ENCODE data around the gene MAPKAPK3.
A peak's percentile ranks its signal among the peaks of the same experiment; 100 is the strongest.

The MAPKAPK3 gene

GRCh38 chr3:50609763-50610085 lies 7.2 kb upstream of the MAPKAPK3 start:
- DNase-seq: no peak

GRCh38 chr3:50610181-50610971 lies 6.6 kb upstream of the MAPKAPK3 start:
- no peak for DNase-seq

DNA sequence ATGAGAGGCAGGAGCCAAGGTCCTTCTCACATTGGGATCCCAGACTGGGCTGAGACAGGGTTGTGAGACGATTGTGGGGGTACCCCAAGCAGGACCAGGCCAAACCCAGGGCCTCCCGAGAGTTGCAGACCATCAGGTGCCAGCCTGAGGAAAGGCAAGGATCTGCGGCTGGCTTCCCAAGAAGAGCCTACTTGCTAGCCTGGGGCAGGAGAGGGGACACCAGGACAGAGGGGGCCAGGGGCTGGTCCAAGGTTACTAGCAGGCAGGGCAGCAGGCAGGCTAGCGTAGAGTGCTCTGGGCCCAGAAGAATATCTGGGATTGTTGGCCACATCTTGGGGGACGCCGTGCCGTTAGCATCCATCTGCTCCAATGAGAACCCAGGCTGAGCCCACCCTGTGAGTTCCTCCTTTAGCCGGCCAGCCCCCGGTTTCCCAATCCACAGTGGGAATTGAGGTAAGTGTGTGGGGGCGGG lies 5.9 kb upstream of the MAPKAPK3 start:
- DNase-seq: no peak

DNA sequence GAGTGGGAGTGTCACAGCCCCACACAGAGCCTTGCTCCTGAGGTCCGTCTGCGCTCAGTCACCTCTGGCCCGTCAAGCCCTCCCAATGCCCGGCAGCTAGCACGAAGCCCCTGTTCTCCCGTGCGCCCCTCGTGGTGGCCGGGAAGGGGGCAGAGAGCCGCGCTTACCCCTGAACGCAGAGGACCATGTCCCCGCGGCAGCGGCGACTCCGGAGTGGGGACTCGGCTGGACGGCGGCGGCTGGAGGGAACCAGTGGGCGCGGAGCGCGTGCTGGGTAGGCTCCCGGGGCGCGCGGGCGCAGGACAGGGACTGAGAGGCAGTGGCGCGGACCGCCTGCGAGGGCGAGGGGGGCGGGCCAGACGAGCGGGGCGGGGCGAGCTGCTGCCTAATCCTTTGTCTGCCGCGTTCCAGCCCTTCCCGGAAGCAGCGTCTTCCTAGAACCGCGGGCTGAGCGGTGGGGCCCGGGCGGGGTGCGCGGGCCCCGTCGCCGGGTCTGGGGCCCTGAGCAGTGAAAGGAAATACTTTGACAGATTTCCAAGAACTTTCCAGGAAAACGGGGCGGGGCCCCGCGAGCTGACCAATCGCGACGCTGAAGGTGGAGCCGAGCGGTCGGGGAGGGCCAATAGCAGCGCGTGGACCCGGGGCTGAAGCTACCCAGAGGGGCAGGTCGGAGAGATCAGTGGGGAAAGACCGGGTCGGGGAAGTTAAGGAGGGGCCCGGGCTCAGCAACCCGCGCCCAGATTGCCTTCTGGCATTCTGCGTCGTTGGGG lies 5.3 kb upstream of the MAPKAPK3 start, which contains the start of gene CISH:
TSS of gene CISH (minus strand) at position 311 of the 770 bp plus-strand sequence. CDS start at position 187, 124 bp downstream.
- DNase-seq: peak; percentile 83

DNA sequence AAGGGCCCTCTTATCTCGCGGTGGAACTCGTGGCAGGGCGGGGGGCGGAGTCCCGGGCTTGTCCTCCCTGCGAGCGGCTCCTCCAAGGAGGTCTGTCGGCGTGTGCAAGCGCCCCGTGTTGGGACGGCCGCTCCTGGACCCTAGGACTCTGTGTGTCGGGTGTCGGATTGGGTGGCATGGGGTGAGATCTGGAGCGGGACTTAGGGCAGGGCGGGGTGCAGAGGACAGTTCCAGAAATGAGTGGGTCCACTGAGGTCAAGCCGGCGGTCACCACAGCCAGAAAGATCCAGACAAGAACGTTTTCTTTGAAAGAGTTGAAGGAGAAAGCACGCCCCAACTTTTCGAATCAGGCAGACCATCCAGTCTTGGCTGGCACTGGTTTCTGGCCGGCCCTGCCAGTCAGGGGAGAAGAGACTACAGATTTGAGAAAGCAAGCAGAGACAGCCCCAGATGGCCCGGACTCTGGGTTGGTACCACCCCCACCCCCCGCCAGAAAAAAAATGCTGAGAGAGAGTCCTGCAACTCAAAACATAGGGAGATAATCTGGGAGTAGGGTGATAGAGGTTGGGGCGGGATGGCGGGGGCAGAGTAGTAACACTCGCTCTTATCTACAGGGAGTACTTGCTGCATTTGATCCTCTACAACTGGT lies 4.6 kb upstream of the MAPKAPK3 start:
- DNase-seq: no peak

- no peak for DNase-seq
These were observed 3.7 kb upstream of the MAPKAPK3 start for GRCh38 chr3:50612970-50613846.

GRCh38 chr3:50615190-50615589 lies 1.8 kb upstream of the MAPKAPK3 start:
- DNase-seq: no peak

GRCh38 chr3:50616003-50616769 lies 765 bp upstream of the MAPKAPK3 start:
- DNase-seq: peak; percentile 77

DNA sequence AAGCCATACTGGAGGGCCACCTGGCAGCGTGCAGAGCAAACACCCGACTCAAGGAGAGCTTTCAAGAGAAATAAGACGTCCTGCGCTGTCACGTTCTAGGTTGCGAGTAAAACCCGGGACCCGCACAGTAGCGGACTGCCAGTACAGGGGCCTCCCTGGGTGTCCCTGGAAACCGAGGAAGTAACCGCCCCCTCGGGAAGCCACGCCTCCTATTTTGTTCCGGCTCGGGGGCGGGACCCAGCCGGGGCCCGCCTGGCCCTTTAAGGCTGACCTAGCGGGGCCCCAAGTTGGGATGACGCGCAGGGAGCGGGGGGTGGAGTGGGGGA lies 218 bp upstream of the MAPKAPK3 start:
- peak; percentile 90 for DNase-seq

DNA sequence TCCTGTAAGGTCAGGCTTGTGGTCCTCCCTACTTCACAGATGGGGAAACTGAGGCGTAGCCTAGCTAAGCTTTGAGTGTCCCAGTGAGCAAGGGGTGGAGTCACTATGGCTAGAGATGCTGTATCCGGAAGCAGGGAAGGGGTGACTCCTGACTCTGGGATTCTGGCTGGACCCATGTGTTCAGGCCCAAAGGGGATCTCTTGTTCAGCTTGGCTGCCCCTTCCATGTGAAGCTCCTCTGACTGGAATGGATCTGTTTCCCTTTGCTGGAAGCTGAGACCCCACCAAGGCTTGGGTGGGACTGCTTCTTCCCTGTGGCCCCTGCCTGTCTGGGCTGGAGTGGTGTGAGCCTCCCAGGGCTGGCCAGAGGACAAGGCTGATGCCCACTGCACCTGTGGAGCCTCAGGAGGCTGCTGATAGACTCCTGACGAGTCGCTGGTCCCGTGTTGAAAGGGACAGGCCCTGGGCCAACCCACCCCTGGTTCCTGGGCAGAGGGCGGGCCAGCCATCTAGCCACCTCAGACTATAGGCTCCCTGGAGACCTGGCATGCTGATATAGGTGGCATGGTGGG lies 1.0 kb downstream of the MAPKAPK3 start:
- DNase-seq: no peak

- DNase-seq: no peak
These were observed 3.5 kb downstream of the MAPKAPK3 start for GRCh38 chr3:50620420-50620819.

DNA sequence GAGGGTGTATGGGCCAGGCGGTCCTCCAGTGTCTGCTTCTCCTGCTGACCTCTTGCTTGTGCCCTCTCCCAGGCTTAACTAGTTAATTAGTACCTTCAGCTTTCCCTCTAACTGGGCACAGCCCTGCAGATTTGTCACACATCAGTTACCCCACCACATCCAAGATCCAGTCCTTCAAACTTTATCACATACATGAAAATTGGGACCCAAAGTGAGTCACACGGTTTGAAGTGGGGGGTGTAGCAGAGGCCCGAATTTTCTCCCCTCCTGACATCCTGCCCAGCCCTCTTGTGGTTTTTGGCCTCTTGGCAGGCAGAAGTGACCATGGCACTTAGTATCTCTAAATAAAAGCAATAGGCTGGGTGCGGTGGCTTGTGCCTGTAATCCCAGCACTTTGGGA lies 3.9 kb downstream of the MAPKAPK3 start:
- DNase-seq: no peak

DNA sequence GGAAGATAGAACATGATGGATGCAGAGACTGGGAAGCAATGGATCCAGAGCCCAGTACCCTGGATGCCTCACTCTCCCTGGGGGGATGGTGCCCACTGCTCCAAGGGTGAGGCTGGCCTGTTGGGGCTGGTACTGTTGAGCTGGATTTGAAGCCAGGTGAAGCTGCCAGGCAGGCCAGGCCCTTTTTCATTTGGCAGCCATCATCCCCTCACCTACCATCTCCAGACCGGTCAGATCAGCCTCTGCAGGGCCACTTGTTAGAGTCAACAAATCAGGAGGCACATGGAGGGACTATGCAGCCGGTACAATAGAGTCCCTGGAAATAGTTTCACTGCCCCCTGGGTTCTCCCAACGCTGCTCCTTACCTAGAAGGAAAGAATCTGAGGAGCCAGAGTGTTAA lies 5.9 kb downstream of the MAPKAPK3 start:
- DNase-seq: no peak

DNA sequence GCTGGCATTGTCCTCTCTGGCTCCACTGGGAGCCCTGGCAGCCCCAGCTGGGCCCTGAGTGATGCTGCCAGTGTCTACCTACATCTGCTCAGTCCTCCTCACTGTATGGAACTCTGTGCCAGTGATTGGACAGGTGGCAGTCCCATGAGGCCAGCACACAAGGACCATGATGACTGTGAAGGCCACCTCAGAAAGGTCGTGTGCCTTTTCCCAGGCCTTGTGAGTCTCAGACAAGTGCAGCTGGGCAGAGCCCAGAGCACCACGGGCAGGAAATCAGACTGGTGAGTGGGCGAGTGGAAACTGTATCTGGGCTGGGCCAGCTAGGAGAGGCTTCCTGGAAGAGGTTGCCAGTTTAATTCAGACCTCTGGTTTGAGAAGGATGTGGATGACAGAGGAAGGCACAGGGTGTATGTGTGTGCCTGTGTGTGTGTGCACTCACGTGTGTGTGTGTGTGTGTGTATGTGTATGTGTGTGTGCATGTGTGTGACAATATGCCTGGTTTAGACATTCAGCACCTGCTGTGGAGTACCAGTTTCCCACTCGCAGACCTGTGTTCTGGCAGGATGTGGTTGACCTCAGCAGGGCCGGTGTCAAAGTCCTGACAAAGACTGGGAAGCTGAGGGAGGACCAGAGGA lies 7.0 kb downstream of the MAPKAPK3 start:
- no peak for DNase-seq

- DNase-seq: no peak
These were observed 7.7 kb downstream of the MAPKAPK3 start for GRCh38 chr3:50624634-50625033.

DNA sequence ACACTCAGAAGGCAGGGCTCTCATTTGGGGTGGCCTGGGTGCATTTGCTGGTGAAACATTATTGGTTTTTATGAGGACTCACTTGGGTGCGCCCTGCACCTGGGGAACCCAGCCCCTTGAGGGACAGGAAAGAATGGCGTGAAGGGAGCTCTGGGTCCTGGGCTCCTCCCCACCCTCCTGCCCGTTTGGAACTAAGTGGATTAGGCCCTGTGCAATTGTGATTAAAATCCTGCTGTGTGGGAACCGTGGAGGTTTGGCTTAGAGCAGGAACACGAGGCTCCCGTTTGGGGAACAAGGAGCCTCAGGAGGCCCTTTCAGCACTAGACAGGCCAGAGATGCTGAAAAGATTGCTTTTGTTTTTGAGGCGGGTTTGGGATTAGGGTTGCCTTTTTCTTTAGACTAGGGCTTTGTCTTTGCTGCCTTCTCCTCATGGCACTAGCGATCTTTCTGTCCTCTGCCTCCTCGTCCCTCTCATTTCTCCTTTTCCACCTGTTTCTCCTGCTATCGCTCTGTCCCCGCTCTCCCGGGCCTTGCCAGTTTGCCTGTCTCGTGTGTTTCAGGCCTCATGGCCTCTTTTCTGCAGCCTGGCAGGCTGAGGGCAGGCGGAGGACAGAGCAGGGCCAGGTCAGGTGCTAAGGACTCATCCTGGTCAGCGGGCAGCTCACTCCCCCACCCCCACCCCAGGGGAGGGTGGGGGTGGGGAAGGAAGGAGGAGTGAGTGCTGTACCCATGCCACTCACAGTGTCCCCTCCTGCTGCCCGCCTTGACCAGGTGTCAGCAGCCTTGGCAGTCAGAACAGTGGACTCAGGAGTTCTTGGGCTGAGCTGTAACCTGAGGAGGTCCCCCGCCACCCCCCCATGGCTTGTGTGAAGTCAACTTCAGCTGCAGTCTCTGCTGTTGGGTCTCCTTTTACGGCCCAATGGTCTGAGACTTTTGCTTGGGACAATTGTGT lies 8.6 kb downstream of the MAPKAPK3 start:
- DNase-seq: no peak

GRCh38 chr3:50626401-50626800 lies 9.4 kb downstream of the MAPKAPK3 start:
- DNase-seq: no peak

GRCh38 chr3:50627407-50628051 lies 10.6 kb downstream of the MAPKAPK3 start:
- no peak for DNase-seq

GRCh38 chr3:50628601-50629000 lies 11.7 kb downstream of the MAPKAPK3 start:
- no peak for DNase-seq

All from activated CD4-positive, alpha-beta T cell treated with anti-CD3 and anti-CD28 coated beads for 1 hour (primary cell).